ENCODE results near the gene CDH26.

The CDH26 gene

DNA sequence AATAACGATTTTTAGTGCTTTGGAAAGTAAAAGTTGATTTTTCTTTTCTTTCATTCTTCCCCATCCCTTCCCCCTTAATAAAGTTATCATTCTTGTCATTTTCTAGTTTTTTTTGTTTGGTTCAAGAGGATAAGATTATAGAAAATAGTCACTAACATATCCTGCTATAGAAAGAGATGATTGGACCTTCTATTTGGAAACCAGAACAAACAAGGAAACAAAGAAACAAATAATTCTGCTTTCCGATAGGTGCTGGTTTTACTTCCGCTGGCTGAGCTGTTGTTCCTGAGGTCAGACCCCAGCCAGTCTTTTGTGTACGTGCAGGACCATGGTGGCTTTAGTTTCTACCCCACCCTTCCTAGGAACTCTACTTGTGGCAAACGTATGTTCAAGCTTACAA, at the start of gene CDH26:
CDH26 (plus strand) TSS at position 301 of the 400 bp plus-strand sequence. CDS start 304 bp downstream, outside the sequence.
- DNase-seq (ENCODE audit: low read depth in 1 of 2, low spot score in 1 of 2): no peak

- DNase-seq (ENCODE audit: low read depth in 1 of 2, low spot score in 1 of 2): no peak
Observed at GRCh38 chr20:59908855-59909254, 49.4 kb upstream of the CDH26 start.

- no peak for DNase-seq (ENCODE audit: low read depth in 1 of 2, low spot score in 1 of 2)
Observed at GRCh38 chr20:59911041-59911440, 47.2 kb upstream of the CDH26 start.

GRCh38 chr20:59912609-59913008, 45.6 kb upstream of the CDH26 start:
- DNase-seq (ENCODE audit: low read depth in 1 of 2, low spot score in 1 of 2): no peak

- no peak for DNase-seq (ENCODE audit: low read depth in 1 of 2, low spot score in 1 of 2)
Observed at GRCh38 chr20:59920944-59921343, 37.3 kb upstream of the CDH26 start.

DNA sequence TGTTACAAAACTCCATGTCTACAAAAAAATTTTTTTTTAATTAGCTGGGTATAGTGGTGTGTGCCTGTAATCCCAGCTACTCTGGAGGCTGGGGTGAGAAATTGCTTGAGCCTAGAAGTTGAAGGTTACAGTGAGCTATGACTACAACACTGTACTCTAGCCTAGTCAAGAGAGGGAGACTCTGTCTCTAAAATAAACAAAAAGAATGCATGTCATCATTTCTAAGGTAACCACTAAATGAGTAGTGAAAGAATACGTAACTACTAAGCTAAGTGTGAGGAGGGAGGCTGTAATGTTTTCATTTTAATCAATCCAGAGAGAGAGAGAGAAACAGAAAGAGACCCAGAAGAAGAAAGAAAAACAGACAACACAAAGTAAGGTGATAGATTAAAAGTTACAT, 34.7 kb upstream of the CDH26 start:
- DNase-seq (ENCODE audit: low read depth in 1 of 2, low spot score in 1 of 2): no peak

DNA sequence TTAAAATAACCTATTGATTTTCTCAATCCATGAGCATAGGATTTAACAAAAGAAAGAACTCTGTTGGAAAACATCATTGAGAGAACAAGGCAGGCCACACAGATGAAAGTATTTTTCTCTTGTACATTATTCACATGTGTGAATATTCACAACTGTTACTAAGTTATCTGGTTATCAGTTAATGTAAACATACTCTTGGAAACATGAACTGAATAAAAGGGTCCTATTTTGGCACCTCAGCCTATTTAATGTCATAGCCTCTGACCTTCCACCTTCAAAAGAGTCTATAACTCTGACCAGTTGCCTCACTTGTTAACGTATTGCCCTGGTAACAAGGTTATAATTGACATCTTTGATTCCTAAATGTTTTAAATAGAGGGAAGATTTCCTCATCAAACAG, 32.9 kb upstream of the CDH26 start:
- no peak for DNase-seq (ENCODE audit: low read depth in 1 of 2, low spot score in 1 of 2)

DNA sequence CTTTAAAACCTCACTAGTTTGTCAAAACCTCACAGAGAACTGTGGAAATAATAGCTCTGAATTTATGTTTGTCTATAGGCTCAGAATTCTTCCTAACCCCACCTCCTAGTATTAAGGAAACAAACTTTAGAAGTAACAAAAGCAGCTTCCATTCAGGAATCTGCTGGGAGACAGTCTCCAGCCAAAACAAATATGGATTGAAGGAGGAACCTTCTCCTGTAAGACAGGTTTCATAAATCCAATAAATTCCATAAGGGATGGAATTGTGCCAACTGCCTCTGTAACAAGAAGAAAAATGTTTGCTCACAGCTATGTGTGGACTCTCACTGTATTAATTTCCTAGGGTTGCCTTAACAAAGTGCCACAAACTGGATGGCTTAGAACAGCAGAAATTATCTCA, 32.3 kb upstream of the CDH26 start:
- no peak for DNase-seq (ENCODE audit: low read depth in 1 of 2, low spot score in 1 of 2)

- DNase-seq (ENCODE audit: low read depth in 1 of 2, low spot score in 1 of 2): no peak
Observed at GRCh38 chr20:59931511-59932312, 26.5 kb upstream of the CDH26 start.

- DNase-seq (ENCODE audit: low read depth in 1 of 2, low spot score in 1 of 2): no peak
Observed at GRCh38 chr20:59932616-59933295, 25.5 kb upstream of the CDH26 start.

- DNase-seq (ENCODE audit: low read depth in 1 of 2, low spot score in 1 of 2): peak; percentile 27 to 28
Observed at GRCh38 chr20:59933296-59933848, 24.9 kb upstream of the CDH26 start, which contains the start of gene SYCP2. Gene SYCP2 (minus strand): TSS chr20:59933637. CDS start chr20:59922413, 11,224 bp downstream.

DNA sequence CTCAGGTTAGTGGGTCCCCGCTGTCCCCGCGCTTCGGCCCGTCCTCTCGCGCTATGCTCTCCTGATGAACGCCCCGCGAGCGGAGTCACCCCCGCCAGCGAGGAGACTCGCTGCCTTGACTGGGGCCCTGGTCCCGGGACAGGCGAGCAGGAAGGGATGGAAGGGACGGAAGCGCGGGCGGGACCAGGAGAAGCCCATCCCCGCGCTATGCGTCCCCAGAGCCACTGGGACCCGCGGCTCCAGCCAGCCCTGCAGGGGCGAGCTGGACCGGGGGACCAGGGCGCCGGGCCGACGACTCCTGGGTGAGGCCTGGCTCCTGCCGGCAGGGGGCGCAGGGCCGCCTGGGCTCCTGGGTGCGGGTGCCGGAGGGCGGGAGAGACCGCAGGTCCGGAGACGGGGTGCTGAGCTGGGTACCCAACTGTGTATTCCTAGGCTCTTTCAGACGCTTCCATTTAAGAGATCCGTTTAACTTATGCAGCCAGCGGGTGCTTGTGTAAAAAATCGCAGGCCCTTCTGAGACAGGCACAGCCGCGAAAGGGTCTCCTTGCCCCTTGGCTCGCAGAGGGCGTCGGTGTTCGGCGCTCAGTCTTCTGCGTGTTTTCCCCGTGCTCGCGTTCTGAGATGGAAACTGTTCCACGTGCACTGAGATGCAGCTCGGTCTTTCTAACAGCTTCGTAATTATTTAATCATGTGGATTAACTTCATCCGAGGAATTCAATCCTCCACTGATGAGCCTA, 24.2 kb upstream of the CDH26 start:
- peak; percentile 60 to 63 for DNase-seq (ENCODE audit: low read depth in 1 of 2, low spot score in 1 of 2)

- no peak for DNase-seq (ENCODE audit: low read depth in 1 of 2, low spot score in 1 of 2)
Observed at GRCh38 chr20:59935457-59936185, 22.6 kb upstream of the CDH26 start.

DNA sequence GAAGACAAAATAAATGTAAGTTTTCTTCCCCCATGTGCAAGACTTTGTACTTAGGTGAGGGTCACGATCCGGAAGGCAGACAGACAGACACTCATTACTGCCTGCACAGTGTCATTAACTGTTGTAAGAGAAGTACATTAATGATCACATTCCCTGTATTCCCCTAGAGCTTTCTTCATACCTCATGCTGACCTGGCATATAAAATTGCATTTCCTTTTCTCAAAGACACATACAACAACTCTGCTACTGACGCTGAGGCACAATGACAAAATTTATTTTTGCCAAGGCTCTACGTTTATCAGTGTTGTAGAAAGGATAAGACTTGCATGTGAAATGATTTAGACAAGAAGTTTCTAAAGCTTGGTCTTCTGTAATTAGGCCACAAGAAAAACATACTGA, 21.8 kb upstream of the CDH26 start:
- DNase-seq (ENCODE audit: low read depth in 1 of 2, low spot score in 1 of 2): no peak

DNA sequence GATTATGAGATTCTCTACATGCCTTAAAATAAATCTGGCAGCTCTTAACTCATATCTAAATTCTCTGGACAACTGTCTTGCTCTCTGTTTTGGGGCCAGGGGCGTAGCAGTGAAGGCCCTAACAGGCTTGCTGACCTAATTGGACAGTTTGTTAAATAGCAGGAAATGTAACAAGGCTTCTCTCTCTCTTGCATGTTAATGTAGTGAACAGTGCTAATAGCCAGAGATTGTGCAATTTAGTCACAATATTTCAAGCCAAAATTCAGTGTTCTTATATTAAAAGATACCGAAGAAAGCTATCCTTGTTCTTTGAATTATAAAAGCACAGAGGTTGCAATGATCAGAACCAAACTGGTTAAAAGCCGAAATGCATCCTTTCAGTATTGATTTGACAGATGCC, 21.1 kb upstream of the CDH26 start:
- DNase-seq (ENCODE audit: low read depth in 1 of 2, low spot score in 1 of 2): no peak

- no peak for DNase-seq (ENCODE audit: low read depth in 1 of 2, low spot score in 1 of 2)
Observed at GRCh38 chr20:59938221-59938620, 20.0 kb upstream of the CDH26 start.

DNA sequence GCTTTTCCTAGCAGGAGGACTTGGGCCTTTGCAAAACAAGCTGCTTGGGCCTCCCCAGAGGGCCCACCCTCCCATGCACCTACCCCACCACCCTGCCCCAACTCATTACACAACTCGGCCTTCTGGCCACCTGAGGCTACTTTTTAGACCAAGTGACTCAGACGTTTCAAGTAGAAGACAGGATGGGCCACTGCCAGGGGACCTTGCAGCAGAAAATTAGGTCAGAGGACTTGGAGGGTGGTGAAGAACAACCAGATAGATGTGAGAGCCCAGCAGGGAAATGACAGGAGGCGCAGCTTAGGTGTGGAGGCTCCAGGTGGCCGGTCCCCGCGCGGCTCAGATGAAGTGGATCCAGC, 19.5 kb upstream of the CDH26 start:
- no peak for DNase-seq (ENCODE audit: low read depth in 1 of 2, low spot score in 1 of 2)

- no peak for DNase-seq (ENCODE audit: low read depth in 1 of 2, low spot score in 1 of 2)
Observed at GRCh38 chr20:59939052-59939878, 19.0 kb upstream of the CDH26 start.

- DNase-seq (ENCODE audit: low read depth in 1 of 2, low spot score in 1 of 2): no peak
Observed at GRCh38 chr20:59939879-59940128, 18.4 kb upstream of the CDH26 start.

All from activated CD4-positive, alpha-beta T cell treated with anti-CD3 and anti-CD28 coated beads, Interleukin-2, amount 50 U/mL, for 24 hours (primary cell).